22Rv1 (cell line): ENCODE data around the gene MORN2.

ENCODE experiments used
- CTCF ChIP-seq: fragments of 450-650 bp; IDR thresholded peaks from 2 replicates; pipeline ENCODE4 v1.5.1; 2017; ENCODE audit warnings: mild to moderate bottlenecking
- ZFX ChIP-seq: fragments of 450-650 bp; IDR thresholded peaks from 2 replicates; pipeline ENCODE4 v1.6.1; 2017; ENCODE audit warnings: antibody characterized with exemption, borderline replicate concordance

DNA sequence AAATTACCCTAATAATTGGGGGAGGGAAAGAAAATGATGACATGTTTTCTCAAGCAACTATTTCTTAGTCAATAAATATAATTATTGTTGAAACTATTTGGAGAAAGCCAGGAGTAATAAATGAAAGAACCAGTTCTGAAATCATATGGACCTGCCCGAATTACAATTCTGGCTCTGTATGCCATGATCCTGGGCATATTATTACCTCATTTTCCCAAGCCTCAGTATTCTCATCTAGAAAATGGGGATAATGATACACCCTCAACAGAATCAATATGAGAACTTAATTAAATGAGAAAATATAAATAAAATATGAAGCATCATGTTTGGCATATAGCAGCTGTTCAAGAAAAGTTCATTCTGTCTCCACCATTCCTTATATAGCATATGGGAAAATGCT is 36.8 kb downstream of the MORN2 start:
- no peak for TF ChIP-seq CTCF
- TF ChIP-seq ZFX = no peak
